GM12872 (cell line): ENCODE data around the gene KDM8.
A peak's percentile ranks its signal among the peaks of the same experiment; 100 is the strongest.

Experiments
- TF ChIP-seq, protein P1 (sequence below): IDR thresholded peaks from 3 replicates; pipeline ENCODE4 v1.5.1; 2011; ENCODE audit warnings: low read depth, mild to moderate bottlenecking, low read length, moderate library complexity; ENCODE audit not compliant: insufficient read depth

KDM8 gene

DNA sequence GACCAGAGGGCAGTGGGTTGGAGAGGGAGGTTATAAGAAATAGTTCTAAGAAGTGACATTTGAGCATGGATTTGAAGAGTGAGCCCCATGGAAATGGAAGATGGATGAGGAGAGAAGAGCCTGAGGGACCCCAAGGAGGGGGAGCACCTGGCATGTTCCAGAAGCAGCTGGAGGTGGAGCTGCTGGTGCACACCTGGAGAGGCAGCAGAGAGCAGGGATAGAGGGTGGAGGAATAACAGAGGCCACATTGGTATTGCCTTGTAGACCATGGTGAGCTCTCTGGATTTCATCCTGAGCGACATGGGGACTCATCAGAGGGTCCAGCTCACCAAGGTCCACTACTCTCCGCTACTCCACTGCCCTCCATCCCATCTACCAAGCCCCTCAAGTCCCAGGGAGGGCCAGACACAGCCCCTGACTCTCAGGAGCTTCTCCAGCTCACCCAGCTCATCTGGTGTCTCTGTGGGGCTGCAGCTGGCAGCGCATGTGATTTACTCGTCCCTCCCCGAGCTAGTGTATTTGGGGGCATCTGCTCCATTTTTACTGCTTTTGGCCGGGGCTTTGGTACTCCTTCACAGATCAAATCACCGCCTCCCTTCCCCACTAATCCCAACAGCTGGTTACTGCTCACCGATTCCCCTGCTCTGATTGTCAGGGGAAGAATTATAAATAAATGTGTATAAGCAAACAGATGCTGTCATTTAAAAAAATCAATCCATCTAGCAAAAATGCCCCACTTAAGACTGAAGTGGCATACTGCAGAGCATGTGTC, 22.1 kb upstream of the KDM8 start:
- TF ChIP-seq, protein P1, sequence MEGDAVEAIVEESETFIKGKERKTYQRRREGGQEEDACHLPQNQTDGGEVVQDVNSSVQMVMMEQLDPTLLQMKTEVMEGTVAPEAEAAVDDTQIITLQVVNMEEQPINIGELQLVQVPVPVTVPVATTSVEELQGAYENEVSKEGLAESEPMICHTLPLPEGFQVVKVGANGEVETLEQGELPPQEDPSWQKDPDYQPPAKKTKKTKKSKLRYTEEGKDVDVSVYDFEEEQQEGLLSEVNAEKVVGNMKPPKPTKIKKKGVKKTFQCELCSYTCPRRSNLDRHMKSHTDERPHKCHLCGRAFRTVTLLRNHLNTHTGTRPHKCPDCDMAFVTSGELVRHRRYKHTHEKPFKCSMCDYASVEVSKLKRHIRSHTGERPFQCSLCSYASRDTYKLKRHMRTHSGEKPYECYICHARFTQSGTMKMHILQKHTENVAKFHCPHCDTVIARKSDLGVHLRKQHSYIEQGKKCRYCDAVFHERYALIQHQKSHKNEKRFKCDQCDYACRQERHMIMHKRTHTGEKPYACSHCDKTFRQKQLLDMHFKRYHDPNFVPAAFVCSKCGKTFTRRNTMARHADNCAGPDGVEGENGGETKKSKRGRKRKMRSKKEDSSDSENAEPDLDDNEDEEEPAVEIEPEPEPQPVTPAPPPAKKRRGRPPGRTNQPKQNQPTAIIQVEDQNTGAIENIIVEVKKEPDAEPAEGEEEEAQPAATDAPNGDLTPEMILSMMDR = peak; percentile 45; the same call in 2 of the 3 replicates

DNA sequence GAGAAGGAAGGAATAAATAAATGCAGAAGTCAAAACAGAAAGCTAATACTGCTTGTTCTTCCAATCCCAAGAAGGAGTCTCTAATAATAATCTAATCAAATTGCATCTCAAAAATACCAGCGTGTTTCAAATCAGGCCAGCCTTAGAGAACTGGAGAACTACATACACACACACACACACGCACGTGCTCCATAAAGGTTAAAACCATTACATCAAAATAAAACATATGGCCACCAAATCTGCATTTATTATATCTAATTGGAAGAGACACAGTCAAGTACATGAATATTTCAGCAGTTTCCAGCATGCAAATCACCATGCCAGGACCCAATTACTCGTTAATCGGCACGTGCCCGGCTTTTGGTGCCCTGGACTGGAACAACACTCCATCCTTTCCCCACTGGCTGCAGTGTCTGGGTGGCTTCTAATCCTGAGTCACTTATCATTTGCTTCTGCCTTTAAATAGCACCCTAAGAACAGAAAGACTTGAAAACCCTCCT, 20.4 kb upstream of the KDM8 start:
- TF ChIP-seq, protein P1 = no peak

DNA sequence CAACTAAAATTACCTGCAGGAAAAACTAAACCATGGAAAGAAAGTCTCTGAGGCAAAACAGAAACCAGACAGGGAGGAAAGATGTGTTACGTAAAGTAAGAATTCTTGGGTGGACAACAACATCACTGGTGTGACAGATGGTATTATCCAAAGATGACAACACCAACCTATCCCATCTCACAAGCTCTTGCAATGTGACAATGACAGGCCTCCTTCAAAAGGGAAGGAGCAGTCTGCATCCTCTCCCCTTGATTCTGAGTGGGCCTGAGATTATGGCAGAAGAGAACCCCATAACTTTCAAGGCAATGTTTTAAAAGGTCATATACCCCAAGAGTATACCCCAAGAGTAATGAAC, 17.6 kb upstream of the KDM8 start:
- TF ChIP-seq, protein P1 = no peak

DNA sequence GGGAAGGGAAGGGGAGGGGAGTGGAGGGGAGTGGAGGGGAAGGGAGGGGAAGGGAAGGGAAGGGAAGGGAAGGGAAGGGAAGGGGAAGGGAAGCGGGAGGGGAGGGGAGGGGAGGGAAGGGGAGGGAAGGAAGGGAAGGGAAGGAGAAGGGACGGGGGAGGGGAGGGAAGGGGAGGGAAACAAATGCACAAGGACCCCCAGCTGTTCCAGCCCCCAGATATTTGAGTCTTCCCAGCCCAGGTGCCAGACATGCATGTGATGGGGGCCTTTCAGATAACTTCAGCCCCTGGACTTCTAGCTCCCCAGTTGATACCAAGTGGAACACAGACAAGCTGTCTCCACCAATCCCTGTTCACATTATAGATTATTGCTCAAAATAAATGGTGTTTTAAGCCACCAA, 14.7 kb upstream of the KDM8 start:
- TF ChIP-seq, protein P1 = no peak

DNA sequence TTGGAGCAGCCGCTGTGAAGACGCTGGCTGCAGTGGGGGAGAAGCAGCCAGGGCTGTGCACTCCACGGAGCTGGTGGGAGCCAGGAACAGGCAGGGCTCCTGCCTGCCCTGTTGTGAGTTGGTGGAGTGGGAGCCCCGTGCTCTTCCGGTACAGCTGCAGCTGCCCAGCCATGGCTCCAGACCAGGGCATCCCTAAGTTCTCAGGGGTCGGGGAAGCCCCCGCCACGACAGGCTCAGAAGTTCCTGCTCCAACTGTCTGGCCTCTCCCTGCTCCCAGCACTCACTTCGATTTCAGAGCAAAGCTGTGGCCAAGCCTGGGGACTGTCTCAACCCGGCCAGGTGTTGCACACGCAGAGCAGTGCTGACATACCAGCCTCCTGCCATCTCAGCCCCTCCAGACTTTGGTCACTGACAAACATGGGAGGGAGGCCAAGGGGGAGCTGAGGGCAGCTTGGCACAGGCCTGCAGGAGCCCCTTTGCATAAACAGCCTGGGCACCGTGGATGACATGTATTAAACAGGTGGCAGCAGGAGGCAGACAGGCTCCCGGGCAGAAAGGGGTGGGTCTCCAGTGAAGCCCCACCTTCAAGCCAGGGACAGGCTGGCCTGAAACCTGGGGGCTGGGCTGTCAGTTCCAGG, 13.9 kb upstream of the KDM8 start:
- TF ChIP-seq, protein P1 = no peak

DNA sequence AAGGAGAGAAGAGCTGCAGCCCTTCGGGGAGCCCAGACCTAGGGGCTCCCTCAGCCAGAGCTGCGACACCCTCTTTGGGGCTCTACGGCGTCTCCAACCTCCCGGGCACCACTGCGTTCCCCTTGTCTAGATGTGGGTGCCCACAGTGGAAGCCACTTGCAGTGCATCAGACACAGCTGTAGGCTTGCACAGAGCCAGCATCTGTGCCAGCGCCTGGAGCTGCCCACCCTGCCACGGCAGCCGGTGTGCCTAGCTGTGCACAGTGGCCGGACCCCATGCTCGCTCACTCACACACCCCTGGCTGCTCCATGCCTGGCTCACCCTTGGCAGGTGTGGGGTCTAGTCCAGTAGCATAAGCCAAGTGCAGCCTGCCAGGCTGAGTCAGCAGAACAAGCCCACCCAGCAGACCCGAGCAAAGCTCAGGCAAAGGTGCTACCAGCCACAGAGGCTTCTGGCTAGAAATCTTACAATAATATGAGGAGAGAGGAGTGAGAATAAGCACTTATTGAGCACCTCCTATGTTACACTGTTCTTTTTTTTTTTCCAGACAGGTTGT, 12.9 kb upstream of the KDM8 start:
- TF ChIP-seq, protein P1 = no peak

DNA sequence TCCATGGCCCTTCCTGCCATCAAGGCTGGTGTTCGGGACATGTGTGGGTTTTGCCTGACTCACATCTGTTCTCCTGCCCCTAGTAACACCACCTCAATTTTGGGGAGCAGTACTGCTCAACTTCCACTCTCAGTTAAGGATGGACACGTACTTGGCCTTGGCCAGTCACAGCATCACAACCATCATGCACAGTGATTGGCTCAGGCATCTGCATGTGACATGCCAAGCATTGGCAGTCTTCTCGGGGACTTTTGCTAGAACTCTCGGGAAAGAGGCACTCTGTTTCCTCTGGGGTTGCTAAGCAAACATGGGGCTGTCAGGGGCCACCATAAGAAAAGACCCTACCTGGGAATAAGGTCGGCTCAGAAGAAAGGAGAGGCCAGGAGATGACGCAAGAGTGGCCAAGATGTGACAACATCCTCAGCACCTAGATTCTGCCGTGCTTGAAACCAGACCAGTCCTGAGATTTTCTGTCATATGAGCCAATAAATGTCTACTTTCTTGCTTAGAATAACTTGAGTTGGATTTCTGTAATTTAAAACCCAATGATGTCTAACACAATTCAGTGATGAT, 11.9 kb upstream of the KDM8 start:
- TF ChIP-seq, protein P1 = no peak
